ENCODE results near the gene MLH3.

MLH3 gene

DNA sequence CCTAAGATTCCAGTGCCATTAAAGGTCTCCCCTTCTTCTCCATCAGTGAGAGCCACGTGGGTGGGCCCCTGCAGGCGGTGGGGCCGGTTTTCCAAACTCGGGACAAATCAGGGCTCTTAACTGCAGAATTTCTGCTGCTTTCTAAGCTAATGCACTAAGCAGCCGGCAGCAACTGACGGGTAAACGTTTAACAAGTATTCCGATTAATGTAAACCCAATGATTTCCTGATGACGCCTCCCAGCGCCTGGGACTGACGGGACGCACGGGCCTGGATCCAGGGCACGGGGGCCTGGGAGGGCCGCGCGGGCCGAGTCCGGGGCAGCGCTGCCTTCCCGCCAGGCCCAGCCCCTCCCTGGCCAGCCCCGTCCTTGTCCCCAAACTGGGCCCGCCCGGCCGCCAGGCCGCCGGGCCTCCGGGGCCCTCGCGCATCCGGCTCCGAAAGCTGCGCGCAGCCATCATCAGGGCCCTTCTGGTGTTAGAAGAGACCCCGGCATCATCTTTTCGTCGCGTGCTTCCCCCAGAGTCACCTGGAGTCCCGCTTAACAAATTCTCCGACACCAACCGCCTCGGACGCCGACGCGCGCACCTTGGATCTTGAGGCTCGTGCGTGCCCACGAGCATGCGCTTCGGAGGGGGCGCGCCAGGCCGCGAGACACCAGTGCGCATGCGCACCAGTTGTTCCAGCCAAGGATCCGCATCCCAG is at the start of gene MLH3:
Gene MLH3 (minus strand): TSS at position 616 of the 704 bp plus-strand sequence. CDS start 1,812 bp downstream, outside the sequence.
- Histone ChIP-seq H3K9me3 (ENCODE audit: low read depth, low read length) (no peaks in the 10 kb centered on the region), H3K36me3 (ENCODE audit: insufficient read depth, low read length) (peaks cover 20% of the 10 kb centered on the region), H3K9ac (ENCODE audit: insufficient read length) (no peak within 1 kb of the TSS), H3K4me3 (no peak within 1 kb of the TSS), H3K27ac (peak within 1 kb of the TSS; percentile 12; the same call in 1 of the 2 replicates)
- TF ChIP-seq POLR2AphosphoS5 (IDR thresholded peaks at IDR 0.05; ENCODE audit: borderline replicate concordance, low read depth, low read length): no peak
- no peak for TF ChIP-seq EZH2 (IDR thresholded peaks at IDR 0.05)
- no peak for TF ChIP-seq FOXP2 (optimal IDR thresholded peaks at IDR 0.05; ENCODE audit: control extremely low read depth, extremely low read length, insufficient read depth)
- DNase-seq (ENCODE audit: low read depth, low spot score): no peak

DNA sequence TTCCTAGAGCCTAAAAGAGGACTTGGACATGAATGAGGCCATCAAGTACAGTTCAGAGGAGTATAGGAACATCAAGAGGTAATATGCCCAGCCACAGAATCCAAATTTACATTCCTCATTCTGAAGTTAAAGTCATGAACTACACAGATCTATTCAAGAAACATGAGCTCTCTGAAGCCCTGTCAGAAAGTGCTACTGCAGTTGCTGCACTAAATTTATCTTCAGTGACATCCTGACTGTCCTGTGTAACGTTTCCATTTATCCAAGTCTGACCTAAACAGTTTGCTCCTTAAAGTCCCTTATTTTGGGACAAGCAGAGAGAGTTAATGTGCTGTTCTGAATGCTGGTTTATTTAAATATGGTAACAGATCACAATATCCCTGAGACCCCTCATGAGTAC is 47.4 kb upstream of the MLH3 start:
- Histone ChIP-seq H3K4me3 (no peak overlapping the region), H3K27ac (no peak overlapping the region), H3K36me3 (ENCODE audit: insufficient read depth, low read length) (peaks cover 33% of the 10 kb centered on the region), H3K9me3 (ENCODE audit: low read depth, low read length) (no peaks in the 10 kb centered on the region), H3K9ac (ENCODE audit: insufficient read length) (no peak overlapping the region)
- TF ChIP-seq FOXP2 (optimal IDR thresholded peaks at IDR 0.05; ENCODE audit: control extremely low read depth, extremely low read length, insufficient read depth) (no peak), EZH2 (IDR thresholded peaks at IDR 0.05) (no peak), POLR2AphosphoS5 (IDR thresholded peaks at IDR 0.05; ENCODE audit: borderline replicate concordance, low read depth, low read length) (no peak)
- DNase-seq (ENCODE audit: low read depth, low spot score): no peak

DNA sequence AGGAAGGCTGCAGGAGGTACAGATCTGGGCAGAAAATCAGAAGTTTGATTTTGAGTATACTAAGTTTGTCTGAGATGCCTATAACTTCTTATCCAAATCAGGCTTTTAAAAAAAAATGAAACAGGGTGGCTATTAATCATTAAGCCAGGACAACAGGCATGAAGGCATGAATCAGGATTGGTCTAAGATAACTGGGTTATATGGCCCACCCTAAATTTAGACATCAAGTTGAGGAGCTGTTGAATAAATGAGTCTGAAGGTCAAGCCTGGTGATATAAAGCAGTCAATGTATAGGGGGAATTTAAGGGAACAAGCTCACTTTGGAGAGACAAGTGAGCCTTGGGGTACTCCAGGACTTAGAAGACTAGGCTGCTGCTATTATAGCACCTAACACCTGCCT is 46.9 kb upstream of the MLH3 start:
- no peaks in the 10 kb centered on the region for H3K9me3 ChIP-seq (ENCODE audit: low read depth, low read length)
- H3K4me3 ChIP-seq: no peak overlapping the region
- H3K36me3 ChIP-seq (ENCODE audit: insufficient read depth, low read length): peaks cover 34% of the 10 kb centered on the region
- H3K27ac ChIP-seq: no peak overlapping the region
- no peak for DNase-seq (ENCODE audit: low read depth, low spot score)
- H3K9ac ChIP-seq (ENCODE audit: insufficient read length): no peak overlapping the region
- TF ChIP-seq EZH2 (IDR thresholded peaks at IDR 0.05): no peak
- no peak for TF ChIP-seq FOXP2 (optimal IDR thresholded peaks at IDR 0.05; ENCODE audit: control extremely low read depth, extremely low read length, insufficient read depth)
- TF ChIP-seq POLR2AphosphoS5 (IDR thresholded peaks at IDR 0.05; ENCODE audit: borderline replicate concordance, low read depth, low read length): no peak

- no peak overlapping the region for H3K4me3 ChIP-seq
- no peak for DNase-seq (ENCODE audit: low read depth, low spot score)
- no peak overlapping the region for H3K9ac ChIP-seq (ENCODE audit: insufficient read length)
- no peak overlapping the region for H3K27ac ChIP-seq
- H3K9me3 ChIP-seq (ENCODE audit: low read depth, low read length): no peaks in the 10 kb centered on the region
- H3K36me3 ChIP-seq (ENCODE audit: insufficient read depth, low read length): peaks cover 34% of the 10 kb centered on the region
- TF ChIP-seq POLR2AphosphoS5 (IDR thresholded peaks at IDR 0.05; ENCODE audit: borderline replicate concordance, low read depth, low read length) (no peak), EZH2 (IDR thresholded peaks at IDR 0.05) (no peak), FOXP2 (optimal IDR thresholded peaks at IDR 0.05; ENCODE audit: control extremely low read depth, extremely low read length, insufficient read depth) (no peak)
These were observed 45.7 kb upstream of the MLH3 start for GRCh38 chr14:75096959-75097358.

DNA sequence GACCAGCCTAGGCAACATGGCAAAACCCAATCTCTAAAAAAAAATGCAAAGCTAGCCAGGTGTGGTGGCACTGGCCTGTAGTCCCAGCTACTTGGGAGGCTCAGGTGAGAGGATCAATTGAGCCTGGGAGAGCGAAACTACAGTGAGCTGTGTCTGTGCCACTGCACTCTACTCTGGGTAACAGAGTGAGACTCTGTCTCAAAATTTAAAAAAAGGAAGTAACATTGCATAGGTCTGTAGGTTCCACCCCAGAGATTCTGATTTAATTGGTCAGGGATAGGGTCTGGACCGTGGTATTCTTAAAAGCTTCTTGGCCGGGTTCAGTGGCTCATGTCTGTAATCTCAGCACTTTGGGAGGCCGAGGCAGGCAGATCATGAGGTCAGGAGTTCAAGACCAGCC is 44.4 kb upstream of the MLH3 start:
- H3K9me3 ChIP-seq (ENCODE audit: low read depth, low read length): no peaks in the 10 kb centered on the region
- DNase-seq (ENCODE audit: low read depth, low spot score): no peak

DNA sequence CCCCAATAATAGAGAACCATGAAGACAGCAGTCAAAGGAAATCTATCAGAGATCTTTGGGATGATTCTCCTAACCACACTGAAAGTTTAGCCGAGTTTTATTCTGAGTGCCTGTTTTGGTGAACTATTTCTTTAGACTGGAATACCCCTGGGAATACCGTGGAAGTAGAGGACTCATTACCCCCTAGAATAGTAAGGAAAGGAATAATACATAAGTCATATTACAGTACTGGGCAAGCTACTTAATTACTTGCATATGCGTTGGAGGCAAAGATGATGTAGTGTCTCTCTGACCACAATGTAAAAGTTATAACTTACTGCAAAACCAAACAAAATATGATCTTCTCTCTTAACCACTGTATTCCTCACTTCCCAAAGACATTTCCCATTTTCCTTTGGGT is 43.6 kb upstream of the MLH3 start:
- no peak for DNase-seq (ENCODE audit: low read depth, low spot score)
- TF ChIP-seq FOXP2 (optimal IDR thresholded peaks at IDR 0.05; ENCODE audit: control extremely low read depth, extremely low read length, insufficient read depth) (no peak), POLR2AphosphoS5 (IDR thresholded peaks at IDR 0.05; ENCODE audit: borderline replicate concordance, low read depth, low read length) (no peak), EZH2 (IDR thresholded peaks at IDR 0.05) (no peak)
- Histone ChIP-seq H3K27ac (no peak overlapping the region), H3K9ac (ENCODE audit: insufficient read length) (no peak overlapping the region), H3K4me3 (no peak overlapping the region), H3K36me3 (ENCODE audit: insufficient read depth, low read length) (peaks cover 30% of the 10 kb centered on the region), H3K9me3 (ENCODE audit: low read depth, low read length) (no peaks in the 10 kb centered on the region)

More for the DNA sequence above, 44.4 kb upstream of the MLH3 start:
- H3K4me3 ChIP-seq: no peak overlapping the region
- peaks cover 34% of the 10 kb centered on the region for H3K36me3 ChIP-seq (ENCODE audit: insufficient read depth, low read length)
- H3K9ac ChIP-seq (ENCODE audit: insufficient read length): no peak overlapping the region
- TF ChIP-seq POLR2AphosphoS5 (IDR thresholded peaks at IDR 0.05; ENCODE audit: borderline replicate concordance, low read depth, low read length): no peak
- TF ChIP-seq FOXP2 (optimal IDR thresholded peaks at IDR 0.05; ENCODE audit: control extremely low read depth, extremely low read length, insufficient read depth): no peak
- TF ChIP-seq EZH2 (IDR thresholded peaks at IDR 0.05): no peak
- no peak overlapping the region for H3K27ac ChIP-seq

DNA sequence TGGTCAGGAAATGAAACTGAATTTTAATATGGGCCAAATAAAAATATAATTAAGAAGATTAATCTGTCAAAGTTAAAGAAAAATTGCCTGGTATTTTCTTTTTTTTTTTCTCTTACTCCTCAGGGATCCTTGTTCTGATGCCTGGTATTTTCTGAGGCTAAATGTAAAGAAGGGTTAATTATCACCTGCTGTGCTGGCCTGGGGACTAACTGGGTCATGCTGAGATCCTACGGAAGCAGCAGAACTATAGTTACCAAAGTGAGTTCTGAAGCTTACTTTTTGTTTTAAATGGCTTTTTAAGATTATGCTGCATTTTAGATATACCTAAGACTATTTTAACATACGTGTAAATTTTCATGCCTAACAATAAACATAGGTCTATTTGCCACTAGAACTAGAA is 41.4 kb upstream of the MLH3 start:
- H3K9me3 ChIP-seq (ENCODE audit: low read depth, low read length): no peaks in the 10 kb centered on the region
- TF ChIP-seq FOXP2 (optimal IDR thresholded peaks at IDR 0.05; ENCODE audit: control extremely low read depth, extremely low read length, insufficient read depth) (no peak), EZH2 (IDR thresholded peaks at IDR 0.05) (no peak), POLR2AphosphoS5 (IDR thresholded peaks at IDR 0.05; ENCODE audit: borderline replicate concordance, low read depth, low read length) (no peak)
- no peak for DNase-seq (ENCODE audit: low read depth, low spot score)
- peaks cover 32% of the 10 kb centered on the region for H3K36me3 ChIP-seq (ENCODE audit: insufficient read depth, low read length)
- H3K9ac ChIP-seq (ENCODE audit: insufficient read length): peak overlapping the region; percentile 3
- H3K27ac ChIP-seq: peak overlapping the region; percentile 49; the same call in 1 of the 2 replicates
- no peak overlapping the region for H3K4me3 ChIP-seq

GRCh38 chr14:75091251-75091650 is 40.0 kb upstream of the MLH3 start:
- Histone ChIP-seq H3K9ac (ENCODE audit: insufficient read length) (no peak overlapping the region), H3K9me3 (ENCODE audit: low read depth, low read length) (no peaks in the 10 kb centered on the region), H3K4me3 (no peak overlapping the region), H3K36me3 (ENCODE audit: insufficient read depth, low read length) (peaks cover 37% of the 10 kb centered on the region), H3K27ac (no peak overlapping the region)
- DNase-seq (ENCODE audit: low read depth, low spot score): no peak
- TF ChIP-seq POLR2AphosphoS5 (IDR thresholded peaks at IDR 0.05; ENCODE audit: borderline replicate concordance, low read depth, low read length) (no peak), EZH2 (IDR thresholded peaks at IDR 0.05) (no peak), FOXP2 (optimal IDR thresholded peaks at IDR 0.05; ENCODE audit: control extremely low read depth, extremely low read length, insufficient read depth) (no peak)

Data from SK-N-MC (cell line).